ENCODE data around the gene RFXANK. TPM values are rescaled to one million over a fixed set of nuclear protein-coding genes. Genes with fewer than 3 reads are reported as not detected.
A peak's percentile ranks its signal among the peaks of the same experiment; 100 is the strongest.

RFXANK gene
- total and polyA plus RNA-seq, 9 of the 15 experiments (the other 6 are each of a cell fraction or from before 2014, with no cell fraction given): 68.6 to 181 (median 150) TPM

GRCh38 chr19:19192078-19192882 is at the start of gene RFXANK, which contains the start of gene BORCS8 (continued):
- no peak for TF ChIP-seq NELFE (IDR thresholded peaks at IDR 0.05; ENCODE audit: insufficient read depth, insufficient read length)
- no peak; the same call in 1 of the 2 replicates for TF ChIP-seq CC2D1A (IDR thresholded peaks at IDR 0.05)
- no peak for TF ChIP-seq CAMTA2 (CRISPR knock-in tag; conservative IDR thresholded peaks at IDR 0.05)
- TF ChIP-seq ZNF253 (CRISPR knock-in tag; conservative IDR thresholded peaks at IDR 0.05): no peak
- TF ChIP-seq, protein P1, sequence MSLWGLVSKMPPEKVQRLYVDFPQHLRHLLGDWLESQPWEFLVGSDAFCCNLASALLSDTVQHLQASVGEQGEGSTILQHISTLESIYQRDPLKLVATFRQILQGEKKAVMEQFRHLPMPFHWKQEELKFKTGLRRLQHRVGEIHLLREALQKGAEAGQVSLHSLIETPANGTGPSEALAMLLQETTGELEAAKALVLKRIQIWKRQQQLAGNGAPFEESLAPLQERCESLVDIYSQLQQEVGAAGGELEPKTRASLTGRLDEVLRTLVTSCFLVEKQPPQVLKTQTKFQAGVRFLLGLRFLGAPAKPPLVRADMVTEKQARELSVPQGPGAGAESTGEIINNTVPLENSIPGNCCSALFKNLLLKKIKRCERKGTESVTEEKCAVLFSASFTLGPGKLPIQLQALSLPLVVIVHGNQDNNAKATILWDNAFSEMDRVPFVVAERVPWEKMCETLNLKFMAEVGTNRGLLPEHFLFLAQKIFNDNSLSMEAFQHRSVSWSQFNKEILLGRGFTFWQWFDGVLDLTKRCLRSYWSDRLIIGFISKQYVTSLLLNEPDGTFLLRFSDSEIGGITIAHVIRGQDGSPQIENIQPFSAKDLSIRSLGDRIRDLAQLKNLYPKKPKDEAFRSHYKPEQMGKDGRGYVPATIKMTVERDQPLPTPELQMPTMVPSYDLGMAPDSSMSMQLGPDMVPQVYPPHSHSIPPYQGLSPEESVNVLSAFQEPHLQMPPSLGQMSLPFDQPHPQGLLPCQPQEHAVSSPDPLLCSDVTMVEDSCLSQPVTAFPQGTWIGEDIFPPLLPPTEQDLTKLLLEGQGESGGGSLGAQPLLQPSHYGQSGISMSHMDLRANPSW (CRISPR knock-in tag; IDR thresholded peaks at IDR 0.05): peak; percentile 38; the same call in 1 of the 2 replicates
- TF ChIP-seq ZC3H11A (IDR thresholded peaks at IDR 0.05; ENCODE audit: low read depth, low read length): peak; percentile 36; the same call in 1 of the 2 replicates
- TF ChIP-seq, protein P2, sequence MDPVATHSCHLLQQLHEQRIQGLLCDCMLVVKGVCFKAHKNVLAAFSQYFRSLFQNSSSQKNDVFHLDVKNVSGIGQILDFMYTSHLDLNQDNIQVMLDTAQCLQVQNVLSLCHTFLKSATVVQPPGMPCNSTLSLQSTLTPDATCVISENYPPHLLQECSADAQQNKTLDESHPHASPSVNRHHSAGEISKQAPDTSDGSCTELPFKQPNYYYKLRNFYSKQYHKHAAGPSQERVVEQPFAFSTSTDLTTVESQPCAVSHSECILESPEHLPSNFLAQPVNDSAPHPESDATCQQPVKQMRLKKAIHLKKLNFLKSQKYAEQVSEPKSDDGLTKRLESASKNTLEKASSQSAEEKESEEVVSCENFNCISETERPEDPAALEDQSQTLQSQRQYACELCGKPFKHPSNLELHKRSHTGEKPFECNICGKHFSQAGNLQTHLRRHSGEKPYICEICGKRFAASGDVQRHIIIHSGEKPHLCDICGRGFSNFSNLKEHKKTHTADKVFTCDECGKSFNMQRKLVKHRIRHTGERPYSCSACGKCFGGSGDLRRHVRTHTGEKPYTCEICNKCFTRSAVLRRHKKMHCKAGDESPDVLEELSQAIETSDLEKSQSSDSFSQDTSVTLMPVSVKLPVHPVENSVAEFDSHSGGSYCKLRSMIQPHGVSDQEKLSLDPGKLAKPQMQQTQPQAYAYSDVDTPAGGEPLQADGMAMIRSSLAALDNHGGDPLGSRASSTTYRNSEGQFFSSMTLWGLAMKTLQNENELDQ (CRISPR knock-in tag; IDR thresholded peaks at IDR 0.05; ENCODE audit: borderline replicate concordance): peak; percentile 32; the same call in 1 of the 2 replicates
- TF ChIP-seq, protein P3, sequence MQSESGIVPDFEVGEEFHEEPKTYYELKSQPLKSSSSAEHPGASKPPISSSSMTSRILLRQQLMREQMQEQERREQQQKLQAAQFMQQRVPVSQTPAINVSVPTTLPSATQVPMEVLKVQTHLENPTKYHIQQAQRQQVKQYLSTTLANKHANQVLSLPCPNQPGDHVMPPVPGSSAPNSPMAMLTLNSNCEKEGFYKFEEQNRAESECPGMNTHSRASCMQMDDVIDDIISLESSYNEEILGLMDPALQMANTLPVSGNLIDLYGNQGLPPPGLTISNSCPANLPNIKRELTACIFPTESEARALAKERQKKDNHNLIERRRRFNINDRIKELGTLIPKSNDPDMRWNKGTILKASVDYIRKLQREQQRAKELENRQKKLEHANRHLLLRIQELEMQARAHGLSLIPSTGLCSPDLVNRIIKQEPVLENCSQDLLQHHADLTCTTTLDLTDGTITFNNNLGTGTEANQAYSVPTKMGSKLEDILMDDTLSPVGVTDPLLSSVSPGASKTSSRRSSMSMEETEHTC (IDR thresholded peaks at IDR 0.05): no peak
- TF ChIP-seq, protein P4, sequence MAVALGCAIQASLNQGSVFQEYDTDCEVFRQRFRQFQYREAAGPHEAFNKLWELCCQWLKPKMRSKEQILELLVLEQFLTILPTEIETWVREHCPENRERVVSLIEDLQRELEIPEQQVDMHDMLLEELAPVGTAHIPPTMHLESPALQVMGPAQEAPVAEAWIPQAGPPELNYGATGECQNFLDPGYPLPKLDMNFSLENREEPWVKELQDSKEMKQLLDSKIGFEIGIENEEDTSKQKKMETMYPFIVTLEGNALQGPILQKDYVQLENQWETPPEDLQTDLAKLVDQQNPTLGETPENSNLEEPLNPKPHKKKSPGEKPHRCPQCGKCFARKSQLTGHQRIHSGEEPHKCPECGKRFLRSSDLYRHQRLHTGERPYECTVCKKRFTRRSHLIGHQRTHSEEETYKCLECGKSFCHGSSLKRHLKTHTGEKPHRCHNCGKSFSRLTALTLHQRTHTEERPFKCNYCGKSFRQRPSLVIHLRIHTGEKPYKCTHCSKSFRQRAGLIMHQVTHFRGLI (CRISPR knock-in tag; IDR thresholded peaks at IDR 0.05): no peak
- no peak; the same call in 1 of the 2 replicates for TF ChIP-seq GTF2A2 (tag; IDR thresholded peaks at IDR 0.05)
- TF ChIP-seq BRD9 (IDR thresholded peaks at IDR 0.05; ENCODE audit: low read depth, partially characterized antibody): peak; percentile 40
- no peak for TF ChIP-seq CBX5 (IDR thresholded peaks at IDR 0.05; ENCODE audit: borderline replicate concordance, low read depth)
- TF ChIP-seq SIN3B (IDR thresholded peaks at IDR 0.05; ENCODE audit: low read depth): peak; percentile 97
- TF ChIP-seq, protein P5, sequence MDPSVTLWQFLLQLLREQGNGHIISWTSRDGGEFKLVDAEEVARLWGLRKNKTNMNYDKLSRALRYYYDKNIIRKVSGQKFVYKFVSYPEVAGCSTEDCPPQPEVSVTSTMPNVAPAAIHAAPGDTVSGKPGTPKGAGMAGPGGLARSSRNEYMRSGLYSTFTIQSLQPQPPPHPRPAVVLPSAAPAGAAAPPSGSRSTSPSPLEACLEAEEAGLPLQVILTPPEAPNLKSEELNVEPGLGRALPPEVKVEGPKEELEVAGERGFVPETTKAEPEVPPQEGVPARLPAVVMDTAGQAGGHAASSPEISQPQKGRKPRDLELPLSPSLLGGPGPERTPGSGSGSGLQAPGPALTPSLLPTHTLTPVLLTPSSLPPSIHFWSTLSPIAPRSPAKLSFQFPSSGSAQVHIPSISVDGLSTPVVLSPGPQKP (CRISPR knock-in tag; IDR thresholded peaks at IDR 0.05): no peak

Measured in K562 (cell line).